HepG2 (cell line): ENCODE measurements around the gene USP35. TPM values are rescaled to one million over a fixed set of nuclear protein-coding genes. Genes with fewer than 3 reads are reported as not detected.

Experiments
- AGO1 ChIP-seq: fragments of 200-400 bp; formaldehyde crosslinking; IDR thresholded peaks from 2 replicates; pipeline ENCODE4 v1.6.1; 2017; ENCODE audit warnings: mild to moderate bottlenecking, low read depth, low read length, moderate library complexity; ENCODE audit not compliant: poor library complexity, severe bottlenecking
- CEBPG ChIP-seq: IDR thresholded peaks from 2 replicates; pipeline ENCODE4 v1.6.1; 2016
- E2F5 ChIP-seq: sonication (generic); formaldehyde crosslinking; conservative IDR thresholded peaks from 2 replicates; pipeline ENCODE4 v1.4.0; 2020; ENCODE audit warnings: missing genetic modification reagents
- FOXK1 ChIP-seq: sonication (generic); formaldehyde crosslinking; IDR thresholded peaks from 2 replicates; pipeline ENCODE4 v1.4.0; 2020; ENCODE audit warnings: low read depth, missing genetic modification reagents, borderline replicate concordance
- GFI1 ChIP-seq: sonication (generic); formaldehyde crosslinking; IDR thresholded peaks from 2 replicates; pipeline ENCODE4 v1.5.0; 2020; ENCODE audit warnings: missing genetic modification reagents, mild to moderate bottlenecking, borderline replicate concordance
- SMAD3 ChIP-seq: sonication (generic); formaldehyde crosslinking; IDR thresholded peaks from 2 replicates; pipeline ENCODE4 v1.4.0; 2020; ENCODE audit warnings: missing genetic modification reagents
- SOX6 ChIP-seq, 2 experiments: fragments of 450-650 bp in 1 of 2; sonication (generic) in 1 of 2; formaldehyde crosslinking in 1 of 2; IDR thresholded peaks; 2 replicates each; pipeline versions ENCODE4 v1.4.0 to v1.6.1; 2017 to 2020; ENCODE audit warnings: antibody characterized with exemption in 1 of 2, mild to moderate bottlenecking in 1 of 2, missing genetic modification reagents in 1 of 2
- SP2 ChIP-seq: sonication (generic); formaldehyde crosslinking; IDR thresholded peaks from 2 replicates; pipeline ENCODE4 v1.5.1; 2020; ENCODE audit warnings: mild to moderate bottlenecking, missing genetic modification reagents
- SRSF9 ChIP-seq: fragments of 200-400 bp; formaldehyde crosslinking; IDR thresholded peaks from 2 replicates; pipeline ENCODE4 v1.6.1; 2018; ENCODE audit warnings: borderline replicate concordance, mild to moderate bottlenecking, low read depth, low read length; ENCODE audit not compliant: insufficient read depth, poor library complexity, severe bottlenecking
- TFE3 ChIP-seq: IDR thresholded peaks from 2 replicates; pipeline ENCODE4 v1.6.1; 2016
- ZNF646 ChIP-seq: sonication (generic); formaldehyde crosslinking; IDR thresholded peaks from 2 replicates; pipeline ENCODE4 v1.9.0; 2021; ENCODE audit warnings: mild to moderate bottlenecking, missing genetic modification reagents
- polyA plus RNA-seq, 8 experiments: library from polyadenylated mRNA; depleted of rRNA in 3 of 8; stranded (reverse) in 7 of 8; unstranded in 1 of 8; fragments of >200 nt; fragmentation: Illumina TruSeq in 4 of 8; extraction: Trizol in 4 of 8; gene quantifications; 2 replicates each; pipeline versions ENCODE4 v1.2.1 to v1.2.3, GENCODE V29; 2011 to 2016; ENCODE audit warnings: low read depth in 4 of 8, missing spikeins in 1 of 8, mixed read lengths in 1 of 8; ENCODE audit not compliant: insufficient read depth in 1 of 8
- total RNA-seq, 5 experiments: library from RNA; depleted of rRNA; stranded (reverse); fragments of >200 nt; fragmentation: Illumina TruSeq; extraction: Trizol; gene quantifications; 2 replicates each; pipeline ENCODE4 v1.2.3, GENCODE V29; 2016; ENCODE audit warnings: low read depth in 1 of 5
- TF ChIP-seq, protein P1 (sequence below): IDR thresholded peaks from 2 replicates; pipeline ENCODE4 v1.6.1; 2016; ENCODE audit warnings: low read depth, borderline replicate concordance
- TF ChIP-seq, protein P2 (sequence below): sonication (generic); formaldehyde crosslinking; IDR thresholded peaks from 2 replicates; pipeline ENCODE4 v1.5.0; 2020; ENCODE audit warnings: mild to moderate bottlenecking, missing genetic modification reagents, moderate library complexity

USP35 gene
- total and polyA plus RNA-seq, 2 of the 13 experiments (the other 11 are each of a cell fraction or from before 2014, with no cell fraction given) = 4.6 to 7.7 TPM

- TF ChIP-seq ZNF646 (no peak), SRSF9 (no peak), TFE3 (CRISPR knock-in tag) (peak; percentile 82), SOX6 (IDR thresholded peaks at IDR 0.05) (no peak), SOX6 (CRISPR knock-in tag; IDR thresholded peaks at IDR 0.05) (peak; percentile 98), CEBPG (CRISPR knock-in tag) (0 out of 2 replicates have a peak, but pooled peaks have one; percentile 37), SP2 (no peak), E2F5 (no peak), AGO1 (no peak), GFI1 (CRISPR knock-in tag) (peak; percentile 97), FOXK1 (CRISPR knock-in tag) (peak; percentile 88; the same call in 1 of the 2 replicates), SMAD3 (CRISPR knock-in tag) (peak; percentile 96)
- TF ChIP-seq, protein P1, sequence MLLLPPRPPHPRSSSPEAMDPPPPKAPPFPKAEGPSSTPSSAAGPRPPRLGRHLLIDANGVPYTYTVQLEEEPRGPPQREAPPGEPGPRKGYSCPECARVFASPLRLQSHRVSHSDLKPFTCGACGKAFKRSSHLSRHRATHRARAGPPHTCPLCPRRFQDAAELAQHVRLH (CRISPR knock-in tag) = peak; percentile 75; the same call in 1 of the 2 replicates
- TF ChIP-seq, protein P2, sequence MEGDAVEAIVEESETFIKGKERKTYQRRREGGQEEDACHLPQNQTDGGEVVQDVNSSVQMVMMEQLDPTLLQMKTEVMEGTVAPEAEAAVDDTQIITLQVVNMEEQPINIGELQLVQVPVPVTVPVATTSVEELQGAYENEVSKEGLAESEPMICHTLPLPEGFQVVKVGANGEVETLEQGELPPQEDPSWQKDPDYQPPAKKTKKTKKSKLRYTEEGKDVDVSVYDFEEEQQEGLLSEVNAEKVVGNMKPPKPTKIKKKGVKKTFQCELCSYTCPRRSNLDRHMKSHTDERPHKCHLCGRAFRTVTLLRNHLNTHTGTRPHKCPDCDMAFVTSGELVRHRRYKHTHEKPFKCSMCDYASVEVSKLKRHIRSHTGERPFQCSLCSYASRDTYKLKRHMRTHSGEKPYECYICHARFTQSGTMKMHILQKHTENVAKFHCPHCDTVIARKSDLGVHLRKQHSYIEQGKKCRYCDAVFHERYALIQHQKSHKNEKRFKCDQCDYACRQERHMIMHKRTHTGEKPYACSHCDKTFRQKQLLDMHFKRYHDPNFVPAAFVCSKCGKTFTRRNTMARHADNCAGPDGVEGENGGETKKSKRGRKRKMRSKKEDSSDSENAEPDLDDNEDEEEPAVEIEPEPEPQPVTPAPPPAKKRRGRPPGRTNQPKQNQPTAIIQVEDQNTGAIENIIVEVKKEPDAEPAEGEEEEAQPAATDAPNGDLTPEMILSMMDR (CRISPR knock-in tag) = 0 out of 2 replicates have a peak, but pooled peaks have one; percentile 5
Observed at GRCh38 chr11:78156127-78156844, 32.4 kb upstream of the USP35 start (continued).
